Panc1 (cell line): ENCODE results near the gene SPECC1. TPM values are rescaled to one million over a fixed set of nuclear protein-coding genes. Genes with fewer than 3 reads are reported as not detected.

Experiments
- ATAC-seq: fragments of 200-7000 bp; cut with Tn5 transposase; 2 replicates; pipeline ENCODE4 v1.9.1; 2020; ENCODE audit warnings: mild to moderate bottlenecking, moderate library complexity
- BruUV-seq: library from RNA; stranded (reverse); fragments of 400-500 nt; replicated peaks from 2 replicates; lab custom pipeline; 2021; lab: Mats Ljungman, UMichigan
- CTCF ChIA-PET: fragments of 300-600 bp; sonication (Branson Sonifier 250); formaldehyde crosslinking; loops from one replicate; lab custom pipeline; 2022; ENCODE audit warnings: antibody characterized with exemption; lab: Charles Lee
- POLR2A ChIA-PET: fragments of 300-600 bp; sonication (Branson Sonifier 250); formaldehyde crosslinking; loops from one replicate; lab custom pipeline; 2022; ENCODE audit warnings: antibody characterized with exemption; lab: Charles Lee
- DNase-seq: peaks from one replicate; pipeline ENCODE4 v3.0.0-alpha.2; 2010; ENCODE audit warnings: low read depth, low spot score
- H3K27ac ChIP-seq: 2 replicates; pipeline ENCODE4 v1.5.1; 2011; ENCODE audit warnings: mild to moderate bottlenecking, low read length, inconsistent platforms
- H3K27me3 ChIP-seq: fragments of 200-500 bp; sonication (Bioruptor generic); 2 replicates; pipeline ENCODE4 v1.6.0; 2014; ENCODE audit warnings: low read length, inconsistent platforms; ENCODE audit not compliant: control insufficient read depth, insufficient read depth
- H3K36me3 ChIP-seq: fragments of 200-500 bp; sonication (Bioruptor generic); 2 replicates; pipeline ENCODE4 v1.5.1; 2014; ENCODE audit warnings: inconsistent platforms, mild to moderate bottlenecking, low read length, moderate library complexity; ENCODE audit not compliant: control insufficient read depth, insufficient read depth
- H3K4me1 ChIP-seq: 2 replicates; pipeline ENCODE4 v1.5.1; 2011; ENCODE audit warnings: inconsistent platforms, mild to moderate bottlenecking, low read length, moderate library complexity; ENCODE audit not compliant: control insufficient read depth, insufficient read depth
- H3K4me3 ChIP-seq, 2 experiments: 2 replicates each; pipeline ENCODE4 v1.5.1; 2011 to 2012; ENCODE audit warnings: low read depth in 2 of 2, low read length in 2 of 2, mild to moderate bottlenecking in 2 of 2, inconsistent platforms in 1 of 2, moderate library complexity in 1 of 2
- H3K9me3 ChIP-seq: fragments of 200-500 bp; sonication (Bioruptor generic); 2 replicates; pipeline ENCODE4 v1.5.1; 2014; ENCODE audit warnings: low read depth, mild to moderate bottlenecking, inconsistent platforms, low read length, moderate library complexity; ENCODE audit not compliant: control insufficient read depth, insufficient read depth
- CTCF ChIP-seq: fragments of 450-650 bp; IDR thresholded peaks from 2 replicates; pipeline ENCODE4 v1.5.1; 2017; ENCODE audit warnings: mild to moderate bottlenecking
- POLR2AphosphoS5 ChIP-seq: IDR thresholded peaks from 2 replicates; pipeline ENCODE4 v1.6.1; 2012; ENCODE audit warnings: mild to moderate bottlenecking, low read depth, low read length, moderate library complexity
- REST ChIP-seq, 2 experiments: IDR thresholded peaks; 2 replicates each; pipeline ENCODE4 v1.6.1; 2011 to 2012; ENCODE audit warnings: low read depth in 2 of 2, control low read depth in 1 of 2, low read length in 1 of 2, mild to moderate bottlenecking in 1 of 2, moderate library complexity in 1 of 2; ENCODE audit not compliant: insufficient read depth in 1 of 2
- SIN3A ChIP-seq: IDR thresholded peaks from 2 replicates; pipeline ENCODE4 v1.6.1; 2012; ENCODE audit warnings: low read depth, mild to moderate bottlenecking, low read length, moderate library complexity, borderline replicate concordance; ENCODE audit not compliant: insufficient read depth
- TCF7L2 ChIP-seq: IDR thresholded peaks from 2 replicates; pipeline ENCODE4 v1.6.1; 2011; ENCODE audit warnings: mild to moderate bottlenecking, low read depth, low read length, inconsistent platforms
- in situ Hi-C: cut with HindIII; loops from 2 replicates; pipeline ENCODE4 v1.10.0; 2016; ENCODE audit warnings: low sequenced_read_pairs, low pct_unique_long_range_greater_than_20kb
- intact Hi-C: fragments of 100-400 bp; cut with micrococcal nuclease; formaldehyde crosslinking; loops from one replicate; pipeline ENCODE4 v1.10.0; 2022; ENCODE audit not compliant: unreplicated experiment
- total RNA-seq: library from RNA; stranded (reverse); gene quantifications from one replicate; pipeline ENCODE4 v1.2.1, GENCODE V29; 2021; ENCODE audit not compliant: unreplicated experiment

SPECC1 gene
- total RNA-seq, 1 experiment from 2014 or later, result 80.8 TPM

DNA sequence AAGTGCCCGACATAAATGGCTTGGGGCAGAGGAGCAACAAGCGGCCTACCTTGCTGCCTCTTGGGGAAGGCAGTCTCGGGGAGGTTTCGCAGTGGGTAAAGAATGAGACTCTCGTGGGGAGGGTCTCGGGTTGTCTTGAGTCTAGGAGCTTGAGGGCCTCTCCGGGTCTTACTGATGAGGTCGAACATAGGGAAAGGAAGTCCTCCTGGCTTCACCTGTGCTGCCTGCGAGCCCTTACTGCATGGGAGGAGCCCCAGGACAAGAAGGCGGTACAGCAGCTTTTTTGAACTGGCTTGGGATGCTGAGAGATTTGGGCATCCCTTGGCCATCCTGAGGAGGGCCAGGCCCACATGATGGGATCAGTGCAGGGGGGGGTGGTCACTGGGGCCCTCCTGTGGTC lies 71.4 kb downstream of the SPECC1 start:
- DNase-seq (no peak), ATAC-seq (no peak)
- Histone ChIP-seq H3K36me3 (no peaks in the 10 kb centered on the region), H3K27me3 (no peaks in the 10 kb centered on the region), H3K4me1 (peaks cover 9% of the 10 kb centered on the region), H3K27ac (peak overlapping the region; percentile 39; the same call in 1 of the 2 replicates), H3K9me3 (no peaks in the 10 kb centered on the region), H3K4me3 (no peak overlapping the region)
- CTCF ChIA-PET, result no interaction called here
- TF ChIP-seq POLR2AphosphoS5 (no peak), SIN3A (no peak), REST (IDR thresholded peaks at IDR 0.05; ENCODE audit: insufficient read depth in 1 of 2, low read depth in 2 of 2, low read length in 1 of 2) (no peak), TCF7L2 (no peak), CTCF (no peak)
- BruUV-seq, result no TSS peak
- POLR2A ChIA-PET, result no interaction called here
- in situ Hi-C loops (no loop called here), intact Hi-C loops (no loop called here)

- in situ Hi-C loops (no loop called here), intact Hi-C loops (no loop called here)
- no peaks in the 10 kb centered on the region for H3K27me3 ChIP-seq
- DNase-seq (no peak), ATAC-seq (no peak)
- TF ChIP-seq SIN3A (no peak), POLR2AphosphoS5 (no peak), REST (IDR thresholded peaks at IDR 0.05; ENCODE audit: insufficient read depth in 1 of 2, low read depth in 2 of 2, low read length in 1 of 2) (no peak), TCF7L2 (no peak), CTCF (no peak)
- H3K4me1 ChIP-seq, result peaks cover 6% of the 10 kb centered on the region
- no TSS peak for BruUV-seq
- no peak overlapping the region for H3K4me3 ChIP-seq
- CTCF ChIA-PET, result no interaction called here
- H3K36me3 ChIP-seq, result no peaks in the 10 kb centered on the region
- POLR2A ChIA-PET, result no interaction called here
- no peaks in the 10 kb centered on the region for H3K9me3 ChIP-seq
- H3K27ac ChIP-seq, result peak overlapping the region; percentile 48; the same call in 1 of the 2 replicates
Measured at GRCh38 chr17:20083156-20083859, 74.1 kb downstream of the SPECC1 start.
